HepG2 (cell line): ENCODE data around the gene WDFY1. TPM values are rescaled to one million over a fixed set of nuclear protein-coding genes. Genes with fewer than 3 reads are reported as not detected.

ENCODE experiments used
- AHDC1 ChIP-seq: sonication (generic); formaldehyde crosslinking; IDR thresholded peaks from 2 replicates; pipeline ENCODE4 v1.5.1; 2020; ENCODE audit warnings: mild to moderate bottlenecking, missing genetic modification reagents, borderline replicate concordance
- ARNT2 ChIP-seq: sonication (generic); formaldehyde crosslinking; IDR thresholded peaks from 2 replicates; pipeline ENCODE4 v1.8.0; 2022; ENCODE audit warnings: mild to moderate bottlenecking, low read depth, missing genetic modification reagents, moderate library complexity
- ASH2L ChIP-seq: fragments of 300-600, 200-600 bp; sonication (generic); IDR thresholded peaks from 2 replicates; pipeline ENCODE4 v1.7.0; 2017; ENCODE audit warnings: low read depth, mild to moderate bottlenecking, moderate library complexity, mixed read lengths, low read length; ENCODE audit not compliant: insufficient read length
- BRD4 ChIP-seq: sonication (generic); formaldehyde crosslinking; IDR thresholded peaks from 2 replicates; pipeline ENCODE4 v1.4.0; 2020; ENCODE audit warnings: missing genetic modification reagents
- BRF2 ChIP-seq: sonication (generic); formaldehyde crosslinking; IDR thresholded peaks from 2 replicates; pipeline ENCODE4 v1.8.1; 2022; ENCODE audit warnings: mild to moderate bottlenecking, missing genetic modification reagents
- CENPBD1 ChIP-seq: sonication (generic); formaldehyde crosslinking; IDR thresholded peaks from 2 replicates; pipeline ENCODE4 v1.8.0; 2022; ENCODE audit warnings: missing genetic modification reagents, low read depth, mild to moderate bottlenecking, borderline replicate concordance
- ETV6 ChIP-seq: sonication (generic); formaldehyde crosslinking; conservative IDR thresholded peaks from 2 replicates; pipeline ENCODE4 v1.4.0; 2020; ENCODE audit warnings: missing genetic modification reagents
- HES4 ChIP-seq: sonication (generic); formaldehyde crosslinking; IDR thresholded peaks from 2 replicates; pipeline ENCODE4 v1.9.0; 2021; ENCODE audit warnings: mild to moderate bottlenecking, missing genetic modification reagents, borderline replicate concordance
- KLF9 ChIP-seq: IDR thresholded peaks from 2 replicates; pipeline ENCODE4 v1.6.1; 2016; ENCODE audit warnings: low read depth
- KMT2A ChIP-seq: sonication (generic); formaldehyde crosslinking; IDR thresholded peaks from 2 replicates; pipeline ENCODE4 v1.4.0; 2020; ENCODE audit warnings: missing genetic modification reagents
- MTA3 ChIP-seq: sonication (generic); formaldehyde crosslinking; IDR thresholded peaks from 2 replicates; pipeline ENCODE4 v1.4.0; 2020; ENCODE audit warnings: missing genetic modification reagents
- NPAS2 ChIP-seq: sonication (generic); formaldehyde crosslinking; IDR thresholded peaks from 2 replicates; pipeline ENCODE4 v1.8.0; 2022; ENCODE audit warnings: mild to moderate bottlenecking, missing genetic modification reagents, borderline replicate concordance
- PREB ChIP-seq: sonication (generic); formaldehyde crosslinking; IDR thresholded peaks from 2 replicates; pipeline ENCODE4 v1.4.0; 2020; ENCODE audit warnings: missing genetic modification reagents
- TCF12 ChIP-seq, 2 experiments: fragments of 450-650 bp in 1 of 2; sonication (generic) in 1 of 2; formaldehyde crosslinking in 1 of 2; IDR thresholded peaks; 2 replicates each; pipeline versions ENCODE4 v1.6.1 to v1.8.0; 2017 to 2022; ENCODE audit warnings: antibody characterized with exemption in 1 of 2, mild to moderate bottlenecking in 1 of 2, missing genetic modification reagents in 1 of 2, moderate library complexity in 1 of 2
- TEAD2 ChIP-seq: sonication (generic); formaldehyde crosslinking; IDR thresholded peaks from 2 replicates; pipeline ENCODE4 v1.9.0; 2021; ENCODE audit warnings: missing genetic modification reagents
- ZNF101 ChIP-seq: sonication (generic); formaldehyde crosslinking; IDR thresholded peaks from 2 replicates; pipeline ENCODE4 v1.4.0; 2020; ENCODE audit warnings: mild to moderate bottlenecking, low read depth, missing genetic modification reagents, borderline replicate concordance
- ZNF138 ChIP-seq: sonication (generic); formaldehyde crosslinking; IDR thresholded peaks from 2 replicates; pipeline ENCODE4 v1.5.0; 2020; ENCODE audit warnings: mild to moderate bottlenecking, low read depth, missing genetic modification reagents
- ZNF256 ChIP-seq: sonication (generic); formaldehyde crosslinking; conservative IDR thresholded peaks from 2 replicates; pipeline ENCODE4 v1.4.0; 2020; ENCODE audit warnings: missing genetic modification reagents
- ZNF274 ChIP-seq: sonication (generic); formaldehyde crosslinking; IDR thresholded peaks from 2 replicates; pipeline ENCODE4 v1.5.1; 2020; ENCODE audit warnings: mild to moderate bottlenecking, missing genetic modification reagents
- ZNF773 ChIP-seq: sonication (generic); formaldehyde crosslinking; IDR thresholded peaks from 2 replicates; pipeline ENCODE4 v1.4.0; 2020; ENCODE audit warnings: missing genetic modification reagents, borderline replicate concordance
- ZSCAN29 ChIP-seq: sonication (generic); formaldehyde crosslinking; conservative IDR thresholded peaks from 2 replicates; pipeline ENCODE4 v1.4.0; 2020; ENCODE audit warnings: mild to moderate bottlenecking, missing genetic modification reagents
- polyA plus RNA-seq, 8 experiments: library from polyadenylated mRNA; depleted of rRNA in 3 of 8; stranded (reverse) in 7 of 8; unstranded in 1 of 8; fragments of >200 nt; fragmentation: Illumina TruSeq in 4 of 8; extraction: Trizol in 4 of 8; gene quantifications; 2 replicates each; pipeline versions ENCODE4 v1.2.1 to v1.2.3, GENCODE V29; 2011 to 2016; ENCODE audit warnings: low read depth in 4 of 8, missing spikeins in 1 of 8, mixed read lengths in 1 of 8; ENCODE audit not compliant: insufficient read depth in 1 of 8
- total RNA-seq, 5 experiments: library from RNA; depleted of rRNA; stranded (reverse); fragments of >200 nt; fragmentation: Illumina TruSeq; extraction: Trizol; gene quantifications; 2 replicates each; pipeline ENCODE4 v1.2.3, GENCODE V29; 2016; ENCODE audit warnings: low read depth in 1 of 5

WDFY1 gene
- total and polyA plus RNA-seq, 2 of the 13 experiments (the other 11 are each of a cell fraction or from before 2014, with no cell fraction given) = 77.0 to 78.4 TPM

- TF ChIP-seq ZNF256 (CRISPR knock-in tag) (no peak), TEAD2 (CRISPR knock-in tag) (no peak), PREB (no peak), KMT2A (CRISPR knock-in tag) (peak; percentile 75; the same call in 1 of the 2 replicates), KLF9 (CRISPR knock-in tag) (0 out of 2 replicates have a peak, but pooled peaks have one; percentile 67), AHDC1 (peak; percentile 98), MTA3 (CRISPR knock-in tag) (no peak), ZNF274 (CRISPR knock-in tag) (no peak; the same call in 1 of the 2 replicates), ZNF101 (CRISPR knock-in tag) (no peak), ETV6 (CRISPR knock-in tag) (peak; percentile 9; the same call in 1 of the 2 replicates), BRF2 (CRISPR knock-in tag) (no peak), TCF12 (IDR thresholded peaks at IDR 0.05) (no peak), TCF12 (CRISPR knock-in tag; IDR thresholded peaks at IDR 0.05) (no peak), CENPBD1 (CRISPR knock-in tag) (no peak), HES4 (CRISPR knock-in tag) (no peak), ZSCAN29 (peak; percentile 91), BRD4 (CRISPR knock-in tag) (no peak; the same call in 1 of the 2 replicates), ASH2L (peak; percentile 83), ZNF773 (CRISPR knock-in tag) (no peak), NPAS2 (no peak), ZNF138 (CRISPR knock-in tag) (no peak), ARNT2 (CRISPR knock-in tag) (peak; percentile 88)
These were observed 36.7 kb downstream of the WDFY1 start (continued) for GRCh38 chr2:223908304-223908998.
